K562 (cell line): ENCODE measurements around the gene NUBP2. TPM values are rescaled to one million over a fixed set of nuclear protein-coding genes. Genes with fewer than 3 reads are reported as not detected.

Experiments used
- CHD2 ChIP-seq: IDR thresholded peaks from 2 replicates; pipeline ENCODE4 v1.6.1; 2011; ENCODE audit warnings: low read depth, low read length
- CHD4 ChIP-seq: fragments of 200-600 bp; sonication (generic); IDR thresholded peaks from 3 replicates; pipeline ENCODE4 v1.6.1; 2012; ENCODE audit warnings: low read depth, mild to moderate bottlenecking, mixed read lengths, low read length, inconsistent platforms; ENCODE audit not compliant: insufficient read depth, insufficient replicate concordance, poor library complexity, severe bottlenecking
- DNMT1 ChIP-seq: fragments of 450-650 bp; IDR thresholded peaks from 2 replicates; pipeline ENCODE4 v1.6.1; 2016; ENCODE audit warnings: antibody characterized with exemption, mild to moderate bottlenecking
- E2F6 ChIP-seq, 2 experiments: IDR thresholded peaks; 2 replicates each; pipeline ENCODE4 v1.6.1; 2011; ENCODE audit warnings: borderline replicate concordance in 1 of 2, control low read depth in 1 of 2, low read depth in 1 of 2, low read length in 1 of 2, mild to moderate bottlenecking in 1 of 2, mixed read lengths in 1 of 2, moderate library complexity in 1 of 2; ENCODE audit not compliant: insufficient read depth in 1 of 2, insufficient read length in 1 of 2, poor library complexity in 1 of 2, severe bottlenecking in 1 of 2; ENCODE audit errors: extremely low read depth in 1 of 2
- HDAC1 ChIP-seq, 2 experiments: fragments of 450-650 bp; IDR thresholded peaks; 2 replicates each; pipeline ENCODE4 v1.6.1; 2016 to 2017; ENCODE audit warnings: inconsistent platforms in 1 of 2, mild to moderate bottlenecking in 1 of 2, moderate library complexity in 1 of 2
- MAFK ChIP-seq: IDR thresholded peaks from 2 replicates; pipeline ENCODE4 v1.6.1; 2011; ENCODE audit warnings: low read length, improper control_type of control experiment
- MCM5 ChIP-seq: fragments of 450-650 bp; IDR thresholded peaks from 2 replicates; pipeline ENCODE4 v1.6.1; 2016; ENCODE audit warnings: low read depth
- NBN ChIP-seq: fragments of 450-650 bp; IDR thresholded peaks from 2 replicates; pipeline ENCODE4 v1.6.1; 2016; ENCODE audit warnings: low read depth, mild to moderate bottlenecking
- RAD21 ChIP-seq, 2 experiments: fragments of 250-450 bp in 1 of 2; fragments of 450-650 bp in 1 of 2; sonication (Bioruptor Pico) in 1 of 2; formaldehyde crosslinking in 1 of 2; IDR thresholded peaks in 1 of 2; conservative IDR thresholded peaks in 1 of 2; 2 replicates each; pipeline versions ENCODE4 v1.4.0 to v1.8.0; 2020 to 2022; ENCODE audit warnings: mild to moderate bottlenecking in 2 of 2, moderate library complexity in 1 of 2
- ZBED1 ChIP-seq: IDR thresholded peaks from 2 replicates; pipeline ENCODE4 v1.6.1; 2014
- ZFP30 ChIP-seq: fragments of 250-450 bp; sonication (Bioruptor Pico); IDR thresholded peaks from 2 replicates; pipeline ENCODE4 v1.8.0; 2022; ENCODE audit warnings: moderate library complexity, mild to moderate bottlenecking, inconsistent platforms, borderline replicate concordance
- ZNF280B ChIP-seq: fragments of 250-450 bp; sonication (Bioruptor Pico); IDR thresholded peaks from 2 replicates; pipeline ENCODE4 v1.5.1; 2021; ENCODE audit warnings: mild to moderate bottlenecking
- polyA plus RNA-seq, 8 experiments: library from polyadenylated mRNA; depleted of rRNA in 4 of 8; stranded (reverse) in 5 of 8; unstranded in 3 of 8; fragments of >200 nt; fragmentation: Nextera tagmentation in 2 of 8; fragmentation: Illumina TruSeq in 1 of 8; extraction: Ambion mirVana in 2 of 8; extraction: Trizol in 1 of 8; gene quantifications; 2 replicates each; pipeline versions ENCODE4 v1.2.1 to v1.2.3, GENCODE V29; 2011 to 2014; ENCODE audit warnings: inconsistent platforms in 1 of 8, missing spikeins in 1 of 8
- total RNA-seq, 7 experiments: library from RNA; depleted of rRNA in 6 of 7; stranded (reverse); fragments of >200 nt in 6 of 7; fragmentation: Illumina TruSeq in 2 of 7; extraction: Trizol in 2 of 7; gene quantifications; 2 replicates each; pipeline versions ENCODE4 v1.2.1 to v1.2.3, GENCODE V29; 2011 to 2021; ENCODE audit warnings: low replicate concordance in 1 of 7
- TF ChIP-seq, protein P1 (sequence below): fragments of 250-450 bp; sonication (Bioruptor Pico); IDR thresholded peaks from 2 replicates; pipeline ENCODE4 v1.9.0; 2021; ENCODE audit warnings: mild to moderate bottlenecking, inconsistent platforms

NUBP2 gene
- total and polyA plus RNA-seq, 9 of the 15 experiments (the other 6 are each of a cell fraction or from before 2014, with no cell fraction given), result 1.8 to 115 (median 24.0) TPM

DNA sequence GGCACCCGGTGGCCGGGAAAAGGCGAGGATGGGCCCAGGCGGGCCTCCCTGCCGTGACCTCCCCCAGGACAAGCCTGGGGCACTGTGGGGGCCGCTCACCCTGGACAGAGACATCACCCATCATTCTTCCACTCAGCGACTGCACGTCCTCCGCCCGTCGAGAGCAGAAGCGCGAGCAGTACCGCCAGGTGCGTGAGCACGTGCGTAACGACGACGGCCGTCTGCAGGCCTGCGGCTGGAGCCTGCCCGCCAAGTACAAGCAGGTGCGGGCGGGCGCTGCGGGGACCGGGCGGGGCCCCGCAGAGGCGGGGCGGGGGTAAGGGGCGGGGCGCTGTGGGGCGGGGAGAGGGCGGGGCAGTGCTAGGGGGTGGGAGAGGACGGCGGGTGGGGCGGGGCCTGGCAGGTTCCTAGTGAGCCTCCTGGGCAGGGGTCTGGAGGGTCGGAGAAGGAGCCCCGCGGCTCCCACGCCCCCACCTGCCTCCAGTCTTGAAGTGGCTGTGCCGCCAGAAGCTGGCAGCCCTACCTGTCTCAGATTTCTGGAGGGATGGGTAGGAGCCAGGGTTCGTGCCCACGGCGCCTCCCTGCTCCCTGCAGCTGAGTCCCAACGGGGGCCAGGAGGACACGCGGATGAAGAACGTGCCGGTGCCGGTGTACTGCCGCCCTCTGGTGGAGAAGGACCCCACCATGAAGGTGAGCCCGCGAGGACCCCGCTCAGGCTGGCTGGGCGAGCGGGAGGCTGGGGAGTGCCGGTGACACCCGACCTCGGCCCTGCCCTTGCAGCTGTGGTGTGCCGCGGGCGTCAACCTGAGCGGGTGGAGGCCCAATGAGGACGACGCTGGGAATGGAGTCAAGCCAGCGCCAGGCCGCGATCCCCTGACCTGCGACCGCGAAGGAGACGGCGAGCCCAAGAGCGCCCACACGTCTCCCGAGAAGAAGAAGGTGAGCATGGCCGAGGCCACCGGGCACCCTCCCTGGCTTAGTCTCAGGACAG, 18.9 kb upstream of the NUBP2 start (continued):
- TF ChIP-seq NBN (no peak), ZBED1 (no peak), CHD2 (no peak), RAD21 (CRISPR knock-in tag; conservative IDR thresholded peaks at IDR 0.05 in 1 of 2, IDR thresholded peaks at IDR 0.05 in 1 of 2) (peak in 1 of 2 experiments; percentile 45; a peak in 2 of 4 replicates), E2F6 (IDR thresholded peaks at IDR 0.05; ENCODE audit: borderline replicate concordance in 1 of 2, extremely low read depth in 1 of 2, insufficient read depth in 1 of 2, insufficient read length in 1 of 2, low read depth in 1 of 2, low read length in 1 of 2, poor library complexity in 1 of 2, severe bottlenecking in 1 of 2) (peak; percentile 95 to 99), MCM5 (no peak), ZFP30 (CRISPR knock-in tag) (no peak), MAFK (no peak), DNMT1 (no peak), ZNF280B (CRISPR knock-in tag) (no peak), CHD4 (no peak), HDAC1 (IDR thresholded peaks at IDR 0.05) (0 out of 4 replicates have a peak, but pooled peaks of 1 of the 2 experiments have one; percentile 20)
- TF ChIP-seq, protein P1, sequence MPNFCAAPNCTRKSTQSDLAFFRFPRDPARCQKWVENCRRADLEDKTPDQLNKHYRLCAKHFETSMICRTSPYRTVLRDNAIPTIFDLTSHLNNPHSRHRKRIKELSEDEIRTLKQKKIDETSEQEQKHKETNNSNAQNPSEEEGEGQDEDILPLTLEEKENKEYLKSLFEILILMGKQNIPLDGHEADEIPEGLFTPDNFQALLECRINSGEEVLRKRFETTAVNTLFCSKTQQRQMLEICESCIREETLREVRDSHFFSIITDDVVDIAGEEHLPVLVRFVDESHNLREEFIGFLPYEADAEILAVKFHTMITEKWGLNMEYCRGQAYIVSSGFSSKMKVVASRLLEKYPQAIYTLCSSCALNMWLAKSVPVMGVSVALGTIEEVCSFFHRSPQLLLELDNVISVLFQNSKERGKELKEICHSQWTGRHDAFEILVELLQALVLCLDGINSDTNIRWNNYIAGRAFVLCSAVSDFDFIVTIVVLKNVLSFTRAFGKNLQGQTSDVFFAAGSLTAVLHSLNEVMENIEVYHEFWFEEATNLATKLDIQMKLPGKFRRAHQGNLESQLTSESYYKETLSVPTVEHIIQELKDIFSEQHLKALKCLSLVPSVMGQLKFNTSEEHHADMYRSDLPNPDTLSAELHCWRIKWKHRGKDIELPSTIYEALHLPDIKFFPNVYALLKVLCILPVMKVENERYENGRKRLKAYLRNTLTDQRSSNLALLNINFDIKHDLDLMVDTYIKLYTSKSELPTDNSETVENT (CRISPR knock-in tag), result no peak
